ENCODE data around the gene UGGT1. TPM values are rescaled to one million over a fixed set of nuclear protein-coding genes. Genes with fewer than 3 reads are reported as not detected.

Gene UGGT1
- total RNA-seq, 1 donor from 2014 or later, result 47.1 TPM

GRCh38 chr2:128237911-128238697 is 147.1 kb downstream of the UGGT1 start:
- H3K4me3 Mint-ChIP-seq (ENCODE audit: unreplicated experiment), result no peak overlapping the region
- H3K27me3 Mint-ChIP-seq (ENCODE audit: low read depth), result no peaks in the 10 kb centered on the region
- H3K9me3 Mint-ChIP-seq (ENCODE audit: low read depth), result no peaks in the 10 kb centered on the region
- no peaks in the 10 kb centered on the region for H3K36me3 Mint-ChIP-seq (ENCODE audit: low read depth)
- TF ChIP-seq CTCF (IDR thresholded peaks at IDR 0.05), result no peak
- H3K27ac Mint-ChIP-seq (ENCODE audit: unreplicated experiment), result no peak overlapping the region
- H3K4me1 Mint-ChIP-seq (ENCODE audit: low read depth), result peaks cover 25% of the 10 kb centered on the region
- DNase-seq (ENCODE audit: low spot score), result no peak

GRCh38 chr2:128241896-128242295 is 150.9 kb downstream of the UGGT1 start:
- H3K27ac Mint-ChIP-seq (ENCODE audit: unreplicated experiment), result no peak overlapping the region
- no peaks in the 10 kb centered on the region for H3K27me3 Mint-ChIP-seq (ENCODE audit: low read depth)
- no peak for DNase-seq (ENCODE audit: low spot score)
- H3K36me3 Mint-ChIP-seq (ENCODE audit: low read depth), result no peaks in the 10 kb centered on the region
- no peaks in the 10 kb centered on the region for H3K9me3 Mint-ChIP-seq (ENCODE audit: low read depth)
- H3K4me3 Mint-ChIP-seq (ENCODE audit: unreplicated experiment), result no peak overlapping the region
- H3K4me1 Mint-ChIP-seq (ENCODE audit: low read depth), result peaks cover 13% of the 10 kb centered on the region
- TF ChIP-seq CTCF (IDR thresholded peaks at IDR 0.05), result no peak

Other genes starting within 250 kb of the UGGT1 start
- gene POLR2D, start 233.0 kb upstream of the UGGT1 start, total RNA-seq, result 26.2 to 30.1 TPM (median 29.4 TPM) in 3 replicates
- gene AMMECR1L, start 205.2 kb upstream of the UGGT1 start, total RNA-seq, result 21.5 to 25.4 TPM (median 25.2 TPM) in 3 replicates
- 17.1 to 23.1 TPM (median 18.9 TPM) in 3 replicates for gene SAP130, start 63.1 kb upstream of the UGGT1 start, total RNA-seq
- 30.0 to 39.2 TPM (median 33.1 TPM) in 3 replicates for gene HS6ST1, start 227.7 kb downstream of the UGGT1 start, total RNA-seq